H1 (cell line): ENCODE results near the gene WDR7. TPM values are rescaled to one million over a fixed set of nuclear protein-coding genes. Genes with fewer than 3 reads are reported as not detected.

ENCODE experiments used
- ATF3 ChIP-seq: IDR thresholded peaks from 2 replicates; pipeline ENCODE4 v1.6.1; 2011; ENCODE audit warnings: low read depth, mild to moderate bottlenecking, low read length; ENCODE audit not compliant: insufficient read depth
- CBX8 ChIP-seq: fragments of 300-800, 300-1000 bp; sonication (generic); IDR thresholded peaks from 2 replicates; pipeline ENCODE4 v1.7.1; 2016; ENCODE audit warnings: low read depth, low read length, borderline replicate concordance
- MAX ChIP-seq: IDR thresholded peaks from 2 replicates; pipeline ENCODE4 v1.6.1; 2012; ENCODE audit warnings: inconsistent platforms
- SP4 ChIP-seq: IDR thresholded peaks from 2 replicates; pipeline ENCODE4 v1.6.1; 2012; ENCODE audit warnings: low read length, inconsistent platforms
- polyA plus RNA-seq, 7 experiments: library from polyadenylated mRNA; depleted of rRNA in 3 of 7; stranded (reverse) in 5 of 7; unstranded in 2 of 7; fragments of >200 nt in 5 of 7; fragments of 200-250 nt in 2 of 7; gene quantifications; 1 replicate in 5 of 7; 2 replicates in 1 of 7; 4 replicates in 1 of 7; pipeline versions ENCODE4 v1.2.1 to v1.2.3, GENCODE V29; 2011 to 2013; ENCODE audit warnings: missing spikeins in 2 of 7, mixed read lengths in 2 of 7
- total RNA-seq: library from RNA; stranded (reverse); fragmentation: NEBNext Ultra II Directional; extraction: Animal tissue kit (Norgen Biotek cat#: 25700); gene quantifications from 2 replicates; pipeline ENCODE4 v1.2.1, GENCODE V29; 2021

WDR7 gene
- total and polyA plus RNA-seq, 2 of the 8 experiments (the other 6 are each of a cell fraction or from before 2014, with no cell fraction given), result 5.5 to 15.2 TPM

GRCh38 chr18:56910237-56910636, 259.1 kb downstream of the WDR7 start (continued):
- TF ChIP-seq ATF3 (no peak), MAX (no peak), SP4 (no peak), CBX8 (no peak)
